SK-N-SH (cell line): Measurements from ENCODE around the gene DSTN.

Experiments
- EZH2phosphoT487 ChIP-seq: fragments of 200-600 bp; sonication (generic); IDR thresholded peaks from 2 replicates; pipeline ENCODE4 v1.6.1; 2017; ENCODE audit warnings: low read depth, mixed run types, mild to moderate bottlenecking, antibody characterized with exemption, moderate library complexity, borderline replicate concordance
- MXI1 ChIP-seq: IDR thresholded peaks from 2 replicates; pipeline ENCODE4 v1.6.1; 2012; ENCODE audit warnings: mild to moderate bottlenecking, low read depth, low read length, improper control_type of control experiment
- POLR2AphosphoS5 ChIP-seq: IDR thresholded peaks from 2 replicates; pipeline ENCODE4 v1.6.1; 2012; ENCODE audit warnings: low read depth, low read length
- RCOR1 ChIP-seq: fragments of 150-350 bp; IDR thresholded peaks from 2 replicates; pipeline ENCODE4 v1.6.1; 2017; ENCODE audit warnings: antibody characterized with exemption, low read length
- RFX5 ChIP-seq: IDR thresholded peaks from 2 replicates; pipeline ENCODE4 v1.6.1; 2012; ENCODE audit warnings: mild to moderate bottlenecking, improper control_type of control experiment, low read length
- SMC3 ChIP-seq: IDR thresholded peaks from 2 replicates; pipeline ENCODE4 v1.6.1; 2012; ENCODE audit warnings: low read depth, low read length, improper control_type of control experiment
- TAF1 ChIP-seq: IDR thresholded peaks from 2 replicates; pipeline ENCODE4 v1.6.1; 2012; ENCODE audit warnings: low read depth, mild to moderate bottlenecking, low read length, moderate library complexity, borderline replicate concordance
- TCF12 ChIP-seq: IDR thresholded peaks from 2 replicates; pipeline ENCODE4 v1.4.0; 2012
- TEAD4 ChIP-seq: IDR thresholded peaks from 2 replicates; pipeline ENCODE4 v1.4.0; 2012; ENCODE audit warnings: mild to moderate bottlenecking, borderline replicate concordance; ENCODE audit not compliant: insufficient read depth
- TF ChIP-seq, protein P1 (sequence below): fragments of 200-600 bp; sonication (generic); IDR thresholded peaks from 2 replicates; pipeline ENCODE4 v1.6.1; 2017; ENCODE audit warnings: antibody characterized with exemption, mild to moderate bottlenecking, moderate library complexity
- TF ChIP-seq, protein P2 (sequence below): IDR thresholded peaks from 2 replicates; pipeline ENCODE4 v1.4.0; 2012; ENCODE audit warnings: low read depth, borderline replicate concordance
- TF ChIP-seq, protein P3 (sequence below): IDR thresholded peaks from 2 replicates; pipeline ENCODE4 v1.4.0; 2012; ENCODE audit warnings: low read depth
- TF ChIP-seq, protein P4 (sequence below): fragments of 150-350 bp; IDR thresholded peaks from 2 replicates; pipeline ENCODE4 v1.6.1; 2017; ENCODE audit warnings: antibody characterized with exemption, low read length, low read depth, borderline replicate concordance
- TF ChIP-seq, protein P5 (sequence below): IDR thresholded peaks from 2 replicates; pipeline ENCODE4 v1.6.1; 2012; ENCODE audit warnings: mild to moderate bottlenecking, low read depth, low read length, moderate library complexity

DNA sequence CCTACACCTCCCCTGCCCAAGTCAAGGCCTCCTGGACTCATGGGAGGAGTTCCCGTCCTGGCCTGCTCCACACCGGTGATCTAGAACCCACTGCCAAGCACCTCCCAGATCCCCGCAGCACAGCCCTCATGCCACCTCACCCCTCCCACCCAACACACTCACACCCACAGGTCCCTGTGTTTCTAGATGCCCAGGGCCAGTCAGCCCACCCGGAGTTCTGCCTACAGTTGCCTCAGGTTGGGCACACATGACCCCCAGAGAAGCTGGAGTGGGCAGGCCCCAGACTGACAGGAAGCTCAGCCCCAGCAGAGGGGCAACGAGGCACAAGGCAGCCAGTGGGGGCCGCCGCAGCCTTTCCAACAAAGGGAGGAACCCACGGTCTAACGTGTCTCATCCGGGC lies 82.5 kb downstream of the DSTN start:
- TF ChIP-seq, protein P1, sequence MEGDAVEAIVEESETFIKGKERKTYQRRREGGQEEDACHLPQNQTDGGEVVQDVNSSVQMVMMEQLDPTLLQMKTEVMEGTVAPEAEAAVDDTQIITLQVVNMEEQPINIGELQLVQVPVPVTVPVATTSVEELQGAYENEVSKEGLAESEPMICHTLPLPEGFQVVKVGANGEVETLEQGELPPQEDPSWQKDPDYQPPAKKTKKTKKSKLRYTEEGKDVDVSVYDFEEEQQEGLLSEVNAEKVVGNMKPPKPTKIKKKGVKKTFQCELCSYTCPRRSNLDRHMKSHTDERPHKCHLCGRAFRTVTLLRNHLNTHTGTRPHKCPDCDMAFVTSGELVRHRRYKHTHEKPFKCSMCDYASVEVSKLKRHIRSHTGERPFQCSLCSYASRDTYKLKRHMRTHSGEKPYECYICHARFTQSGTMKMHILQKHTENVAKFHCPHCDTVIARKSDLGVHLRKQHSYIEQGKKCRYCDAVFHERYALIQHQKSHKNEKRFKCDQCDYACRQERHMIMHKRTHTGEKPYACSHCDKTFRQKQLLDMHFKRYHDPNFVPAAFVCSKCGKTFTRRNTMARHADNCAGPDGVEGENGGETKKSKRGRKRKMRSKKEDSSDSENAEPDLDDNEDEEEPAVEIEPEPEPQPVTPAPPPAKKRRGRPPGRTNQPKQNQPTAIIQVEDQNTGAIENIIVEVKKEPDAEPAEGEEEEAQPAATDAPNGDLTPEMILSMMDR, result no peak
- TF ChIP-seq, protein P2, sequence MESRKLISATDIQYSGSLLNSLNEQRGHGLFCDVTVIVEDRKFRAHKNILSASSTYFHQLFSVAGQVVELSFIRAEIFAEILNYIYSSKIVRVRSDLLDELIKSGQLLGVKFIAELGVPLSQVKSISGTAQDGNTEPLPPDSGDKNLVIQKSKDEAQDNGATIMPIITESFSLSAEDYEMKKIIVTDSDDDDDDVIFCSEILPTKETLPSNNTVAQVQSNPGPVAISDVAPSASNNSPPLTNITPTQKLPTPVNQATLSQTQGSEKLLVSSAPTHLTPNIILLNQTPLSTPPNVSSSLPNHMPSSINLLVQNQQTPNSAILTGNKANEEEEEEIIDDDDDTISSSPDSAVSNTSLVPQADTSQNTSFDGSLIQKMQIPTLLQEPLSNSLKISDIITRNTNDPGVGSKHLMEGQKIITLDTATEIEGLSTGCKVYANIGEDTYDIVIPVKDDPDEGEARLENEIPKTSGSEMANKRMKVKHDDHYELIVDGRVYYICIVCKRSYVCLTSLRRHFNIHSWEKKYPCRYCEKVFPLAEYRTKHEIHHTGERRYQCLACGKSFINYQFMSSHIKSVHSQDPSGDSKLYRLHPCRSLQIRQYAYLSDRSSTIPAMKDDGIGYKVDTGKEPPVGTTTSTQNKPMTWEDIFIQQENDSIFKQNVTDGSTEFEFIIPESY, result no peak
- TF ChIP-seq POLR2AphosphoS5, result no peak
- TF ChIP-seq, protein P3, sequence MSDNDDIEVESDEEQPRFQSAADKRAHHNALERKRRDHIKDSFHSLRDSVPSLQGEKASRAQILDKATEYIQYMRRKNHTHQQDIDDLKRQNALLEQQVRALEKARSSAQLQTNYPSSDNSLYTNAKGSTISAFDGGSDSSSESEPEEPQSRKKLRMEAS, result no peak
- TF ChIP-seq RCOR1, result no peak
- TF ChIP-seq RFX5, result no peak
- no peak for TF ChIP-seq MXI1
- TF ChIP-seq, protein P4, sequence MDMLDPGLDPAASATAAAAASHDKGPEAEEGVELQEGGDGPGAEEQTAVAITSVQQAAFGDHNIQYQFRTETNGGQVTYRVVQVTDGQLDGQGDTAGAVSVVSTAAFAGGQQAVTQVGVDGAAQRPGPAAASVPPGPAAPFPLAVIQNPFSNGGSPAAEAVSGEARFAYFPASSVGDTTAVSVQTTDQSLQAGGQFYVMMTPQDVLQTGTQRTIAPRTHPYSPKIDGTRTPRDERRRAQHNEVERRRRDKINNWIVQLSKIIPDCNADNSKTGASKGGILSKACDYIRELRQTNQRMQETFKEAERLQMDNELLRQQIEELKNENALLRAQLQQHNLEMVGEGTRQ, result no peak
- no peak for TF ChIP-seq TEAD4
- TF ChIP-seq, protein P5, sequence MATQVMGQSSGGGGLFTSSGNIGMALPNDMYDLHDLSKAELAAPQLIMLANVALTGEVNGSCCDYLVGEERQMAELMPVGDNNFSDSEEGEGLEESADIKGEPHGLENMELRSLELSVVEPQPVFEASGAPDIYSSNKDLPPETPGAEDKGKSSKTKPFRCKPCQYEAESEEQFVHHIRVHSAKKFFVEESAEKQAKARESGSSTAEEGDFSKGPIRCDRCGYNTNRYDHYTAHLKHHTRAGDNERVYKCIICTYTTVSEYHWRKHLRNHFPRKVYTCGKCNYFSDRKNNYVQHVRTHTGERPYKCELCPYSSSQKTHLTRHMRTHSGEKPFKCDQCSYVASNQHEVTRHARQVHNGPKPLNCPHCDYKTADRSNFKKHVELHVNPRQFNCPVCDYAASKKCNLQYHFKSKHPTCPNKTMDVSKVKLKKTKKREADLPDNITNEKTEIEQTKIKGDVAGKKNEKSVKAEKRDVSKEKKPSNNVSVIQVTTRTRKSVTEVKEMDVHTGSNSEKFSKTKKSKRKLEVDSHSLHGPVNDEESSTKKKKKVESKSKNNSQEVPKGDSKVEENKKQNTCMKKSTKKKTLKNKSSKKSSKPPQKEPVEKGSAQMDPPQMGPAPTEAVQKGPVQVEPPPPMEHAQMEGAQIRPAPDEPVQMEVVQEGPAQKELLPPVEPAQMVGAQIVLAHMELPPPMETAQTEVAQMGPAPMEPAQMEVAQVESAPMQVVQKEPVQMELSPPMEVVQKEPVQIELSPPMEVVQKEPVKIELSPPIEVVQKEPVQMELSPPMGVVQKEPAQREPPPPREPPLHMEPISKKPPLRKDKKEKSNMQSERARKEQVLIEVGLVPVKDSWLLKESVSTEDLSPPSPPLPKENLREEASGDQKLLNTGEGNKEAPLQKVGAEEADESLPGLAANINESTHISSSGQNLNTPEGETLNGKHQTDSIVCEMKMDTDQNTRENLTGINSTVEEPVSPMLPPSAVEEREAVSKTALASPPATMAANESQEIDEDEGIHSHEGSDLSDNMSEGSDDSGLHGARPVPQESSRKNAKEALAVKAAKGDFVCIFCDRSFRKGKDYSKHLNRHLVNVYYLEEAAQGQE, result no peak
- no peak for TF ChIP-seq SMC3
- no peak for TF ChIP-seq TCF12
- no peak for TF ChIP-seq TAF1
- TF ChIP-seq EZH2phosphoT487, result no peak
